Lower leg skin (tissue), 3 donors: ENCODE results near the gene CMIP.

Source experiments
- POLR2A ChIP-seq, 2 donors: fragments of 450-650 bp; IDR thresholded peaks; one replicate each; pipeline ENCODE4 v1.6.1; 2016 to 2017; ENCODE audit warnings: antibody characterized with exemption in 2 of 2, mild to moderate bottlenecking in 1 of 2, moderate library complexity in 1 of 2
- TF ChIP-seq, protein P1 (sequence below), 3 donors: fragments of 450-650 bp; IDR thresholded peaks; one replicate each; pipeline ENCODE4 v1.5.1; 2016; ENCODE audit warnings: antibody characterized with exemption in 3 of 3, mild to moderate bottlenecking in 3 of 3, moderate library complexity in 2 of 3

- TF ChIP-seq, protein P1, sequence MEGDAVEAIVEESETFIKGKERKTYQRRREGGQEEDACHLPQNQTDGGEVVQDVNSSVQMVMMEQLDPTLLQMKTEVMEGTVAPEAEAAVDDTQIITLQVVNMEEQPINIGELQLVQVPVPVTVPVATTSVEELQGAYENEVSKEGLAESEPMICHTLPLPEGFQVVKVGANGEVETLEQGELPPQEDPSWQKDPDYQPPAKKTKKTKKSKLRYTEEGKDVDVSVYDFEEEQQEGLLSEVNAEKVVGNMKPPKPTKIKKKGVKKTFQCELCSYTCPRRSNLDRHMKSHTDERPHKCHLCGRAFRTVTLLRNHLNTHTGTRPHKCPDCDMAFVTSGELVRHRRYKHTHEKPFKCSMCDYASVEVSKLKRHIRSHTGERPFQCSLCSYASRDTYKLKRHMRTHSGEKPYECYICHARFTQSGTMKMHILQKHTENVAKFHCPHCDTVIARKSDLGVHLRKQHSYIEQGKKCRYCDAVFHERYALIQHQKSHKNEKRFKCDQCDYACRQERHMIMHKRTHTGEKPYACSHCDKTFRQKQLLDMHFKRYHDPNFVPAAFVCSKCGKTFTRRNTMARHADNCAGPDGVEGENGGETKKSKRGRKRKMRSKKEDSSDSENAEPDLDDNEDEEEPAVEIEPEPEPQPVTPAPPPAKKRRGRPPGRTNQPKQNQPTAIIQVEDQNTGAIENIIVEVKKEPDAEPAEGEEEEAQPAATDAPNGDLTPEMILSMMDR (IDR thresholded peaks at IDR 0.05): no peak
- no peak for TF ChIP-seq POLR2A (IDR thresholded peaks at IDR 0.05)
Measured at GRCh38 chr16:81447383-81448101, 2.9 kb downstream of the CMIP start.
